Body of pancreas (tissue), 4 donors: ENCODE measurements around the gene HMGB3.

Source experiments
- POLR2A ChIP-seq, 3 donors: fragments of 450-650 bp; IDR thresholded peaks; one replicate each; pipeline ENCODE4 v1.6.1; 2016; ENCODE audit warnings: antibody characterized with exemption in 3 of 3, mild to moderate bottlenecking in 2 of 3
- TF ChIP-seq, protein P1 (sequence below), 7 experiments: fragments of 450-650 bp in 4 of 7; fragments of 200-600 bp in 3 of 7; sonication (generic) in 3 of 7; IDR thresholded peaks; one replicate each; pipeline ENCODE4 v1.5.1; 2016 to 2019; ENCODE audit warnings: antibody characterized with exemption in 7 of 7

DNA sequence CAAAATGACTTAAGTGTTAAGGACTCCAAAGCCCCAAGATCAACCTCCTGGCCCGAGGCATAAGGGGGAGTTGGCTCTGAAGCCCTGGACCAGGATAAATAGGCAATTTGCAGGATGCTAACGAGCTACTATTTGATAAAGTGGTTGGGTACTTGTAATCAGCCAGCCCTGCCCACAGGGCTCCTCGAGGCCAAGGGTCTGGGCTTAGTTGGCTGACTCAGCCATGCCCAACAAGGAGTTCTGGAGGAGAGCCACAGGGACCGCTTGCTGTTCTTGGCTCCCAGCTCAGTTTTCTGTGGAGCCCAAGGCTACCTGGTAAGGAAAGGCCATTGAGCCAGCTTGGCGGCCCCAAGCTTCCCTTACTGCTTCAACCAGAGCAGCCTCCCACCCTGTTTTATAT is 7.8 kb downstream of the HMGB3 start:
- TF ChIP-seq, protein P1, sequence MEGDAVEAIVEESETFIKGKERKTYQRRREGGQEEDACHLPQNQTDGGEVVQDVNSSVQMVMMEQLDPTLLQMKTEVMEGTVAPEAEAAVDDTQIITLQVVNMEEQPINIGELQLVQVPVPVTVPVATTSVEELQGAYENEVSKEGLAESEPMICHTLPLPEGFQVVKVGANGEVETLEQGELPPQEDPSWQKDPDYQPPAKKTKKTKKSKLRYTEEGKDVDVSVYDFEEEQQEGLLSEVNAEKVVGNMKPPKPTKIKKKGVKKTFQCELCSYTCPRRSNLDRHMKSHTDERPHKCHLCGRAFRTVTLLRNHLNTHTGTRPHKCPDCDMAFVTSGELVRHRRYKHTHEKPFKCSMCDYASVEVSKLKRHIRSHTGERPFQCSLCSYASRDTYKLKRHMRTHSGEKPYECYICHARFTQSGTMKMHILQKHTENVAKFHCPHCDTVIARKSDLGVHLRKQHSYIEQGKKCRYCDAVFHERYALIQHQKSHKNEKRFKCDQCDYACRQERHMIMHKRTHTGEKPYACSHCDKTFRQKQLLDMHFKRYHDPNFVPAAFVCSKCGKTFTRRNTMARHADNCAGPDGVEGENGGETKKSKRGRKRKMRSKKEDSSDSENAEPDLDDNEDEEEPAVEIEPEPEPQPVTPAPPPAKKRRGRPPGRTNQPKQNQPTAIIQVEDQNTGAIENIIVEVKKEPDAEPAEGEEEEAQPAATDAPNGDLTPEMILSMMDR (IDR thresholded peaks at IDR 0.05): no peak
- TF ChIP-seq POLR2A (IDR thresholded peaks at IDR 0.05): no peak
